CD14-positive monocyte (primary cell): ENCODE data around the gene KIF26A. TPM values are rescaled to one million over a fixed set of nuclear protein-coding genes. Genes with fewer than 3 reads are reported as not detected.

ENCODE experiments used
- DNase-seq, 3 donors: peaks; one replicate each; pipeline ENCODE4 v3.0.0-alpha.2; 2011 to 2022
- H2AFZ ChIP-seq: 2 replicates; pipeline ENCODE4 v1.6.0; 2012; ENCODE audit warnings: mild to moderate bottlenecking, low read depth, low read length, inconsistent platforms; ENCODE audit not compliant: insufficient read depth, poor library complexity, severe bottlenecking
- H3K27ac ChIP-seq, 2 donors: 1 replicate in 1 of 2; 2 replicates in 1 of 2; pipeline ENCODE4 v1.5.1; 2012 to 2013; ENCODE audit warnings: low read length in 2 of 2, control low read depth in 1 of 2, inconsistent platforms in 1 of 2, low read depth in 1 of 2, mild to moderate bottlenecking in 1 of 2
- H3K27me3 ChIP-seq, 2 donors: one replicate each; pipeline versions ENCODE4 v1.6.0 to v1.6.1; 2011 to 2013; ENCODE audit warnings: low read length in 2 of 2; ENCODE audit not compliant: control insufficient read depth in 2 of 2, insufficient read depth in 2 of 2
- H3K36me3 ChIP-seq, 2 donors: replicated peaks in 1 of 2; 1 replicate in 1 of 2; 2 replicates in 1 of 2; pipeline versions ENCODE4 v1.5.1 to v1.6.1; 2012 to 2013; ENCODE audit warnings: low read length in 2 of 2, control low read depth in 1 of 2, inconsistent platforms in 1 of 2, mild to moderate bottlenecking in 1 of 2; ENCODE audit not compliant: insufficient read depth in 2 of 2, control insufficient read depth in 1 of 2
- H3K4me1 ChIP-seq, 2 donors: 1 replicate in 1 of 2; 2 replicates in 1 of 2; pipeline versions ENCODE4 v1.5.1 to v1.6.1; 2012 to 2013; ENCODE audit warnings: low read length in 2 of 2, control low read depth in 1 of 2, inconsistent platforms in 1 of 2, mild to moderate bottlenecking in 1 of 2, moderate library complexity in 1 of 2; ENCODE audit not compliant: insufficient read depth in 2 of 2, control insufficient read depth in 1 of 2
- H3K4me2 ChIP-seq: replicated peaks from 2 replicates; pipeline ENCODE3; 2012; ENCODE audit warnings: low read length, moderate library complexity, mild to moderate bottlenecking; ENCODE audit not compliant: poor library complexity, severe bottlenecking; ENCODE audit errors: extremely low read depth
- H3K4me3 ChIP-seq, 3 experiments: fragments of 200-600 bp in 1 of 3; sonication (generic) in 1 of 3; replicated peaks in 1 of 3; 1 replicate in 2 of 3; 2 replicates in 1 of 3; pipeline ENCODE4 v1.5.1; 2011 to 2013; ENCODE audit warnings: low read length in 3 of 3, mild to moderate bottlenecking in 3 of 3, control low read depth in 2 of 3, low read depth in 2 of 3, inconsistent platforms in 1 of 3, moderate library complexity in 1 of 3
- H3K79me2 ChIP-seq: 2 replicates; pipeline ENCODE4 v1.6.0; 2012; ENCODE audit warnings: mild to moderate bottlenecking, control low read depth, inconsistent platforms, low read length, moderate library complexity; ENCODE audit not compliant: insufficient read depth
- H3K9ac ChIP-seq: 2 replicates; pipeline ENCODE4 v1.6.0; 2017; ENCODE audit warnings: low read length, mild to moderate bottlenecking; ENCODE audit not compliant: insufficient read depth, poor library complexity, severe bottlenecking
- H3K9me3 ChIP-seq, 2 donors: replicated peaks in 1 of 2; 1 replicate in 1 of 2; 2 replicates in 1 of 2; pipeline versions ENCODE4 v1.5.1 to v1.6.1; 2012 to 2013; ENCODE audit warnings: low read length in 2 of 2, control low read depth in 1 of 2; ENCODE audit not compliant: control insufficient read depth in 1 of 2, insufficient read depth in 1 of 2
- H4K20me1 ChIP-seq: 2 replicates; pipeline ENCODE4 v1.6.0; 2012; ENCODE audit warnings: mild to moderate bottlenecking, low read length, control low read depth, moderate library complexity; ENCODE audit not compliant: insufficient read depth
- H3K27ac Mint-ChIP-seq, 7 donors: one replicate each; pipeline ENCODE4 v1.8.0; 2020; ENCODE audit warnings: mild to moderate bottlenecking in 7 of 7, mixed read lengths in 7 of 7, moderate library complexity in 6 of 7, inconsistent platforms in 2 of 7
- H3K27me3 Mint-ChIP-seq, 3 donors: one replicate each; pipeline ENCODE4 v1.8.0; 2021 to 2022; ENCODE audit warnings: low read depth in 3 of 3, mild to moderate bottlenecking in 3 of 3, mixed read lengths in 3 of 3, moderate library complexity in 3 of 3, inconsistent platforms in 1 of 3
- H3K36me3 Mint-ChIP-seq, 2 donors: one replicate each; pipeline ENCODE4 v1.8.0; 2020; ENCODE audit warnings: mixed read lengths in 2 of 2, inconsistent platforms in 1 of 2, mild to moderate bottlenecking in 1 of 2
- H3K4me1 Mint-ChIP-seq: one replicate; pipeline ENCODE4 v1.8.0; 2020; ENCODE audit warnings: mild to moderate bottlenecking, mixed read lengths
- H3K4me3 Mint-ChIP-seq, 2 donors: one replicate each; pipeline ENCODE4 v1.8.0; 2020; ENCODE audit warnings: mild to moderate bottlenecking in 2 of 2, mixed read lengths in 2 of 2, moderate library complexity in 1 of 2
- H3K9me3 Mint-ChIP-seq, 7 donors: one replicate each; pipeline ENCODE4 v1.8.0; 2020 to 2022; ENCODE audit warnings: mixed read lengths in 7 of 7, mild to moderate bottlenecking in 6 of 7, moderate library complexity in 6 of 7, inconsistent platforms in 2 of 7
- CTCF ChIP-seq: fragments of 200-600 bp; IDR thresholded peaks from one replicate; pipeline ENCODE4 v1.8.0; 2022; ENCODE audit warnings: antibody characterized with exemption, mild to moderate bottlenecking
- WGBS: methylation state at CpG from one replicate; pipeline ENCODE4 v1.1.5; 2013; ENCODE audit warnings: missing lambda C conversion rate; ENCODE audit not compliant: insufficient coverage; 5-methylcytosine and 5-hydroxymethylcytosine counted together
- intact Hi-C, 2 donors: fragments of 100-400 bp; cut with micrococcal nuclease; formaldehyde crosslinking; loops; one replicate each; pipeline versions ENCODE4 v1.15.0 to v1.15.1; 2023
- polyA plus RNA-seq, 3 donors: library from polyadenylated mRNA; depleted of rRNA in 1 of 3; unstranded in 2 of 3; stranded (reverse) in 1 of 3; fragments of 300-500 nt in 2 of 3; fragments of >200 nt in 1 of 3; fragmentation: Illumina TruSeq in 2 of 3; gene quantifications; 1 replicate in 2 of 3; 2 replicates in 1 of 3; pipeline ENCODE4 v1.2.3, GENCODE V29; 2012 to 2021

Gene KIF26A
- polyA plus RNA-seq, 3 donors = not detected

- H3K27ac Mint-ChIP-seq = no peak overlapping the region
- H3K9me3 Mint-ChIP-seq = peaks cover 0 to 4% (median 0%) of the 10 kb centered on the region in 7 donors
- Histone ChIP-seq H3K4me3 (no peak overlapping the region), H3K36me3 (no peaks in the 10 kb centered on the region), H2AFZ (no peak overlapping the region), H3K9me3 (peaks cover 0 to 10% of the 10 kb centered on the region in 2 donors), H3K9ac (no peak overlapping the region), H3K27me3 (peaks cover 7 to 23% of the 10 kb centered on the region in 2 donors), H4K20me1 (no peaks in the 10 kb centered on the region), H3K27ac (no peak overlapping the region), H3K4me2 (no peak overlapping the region), H3K4me1 (peaks cover 6 to 11% of the 10 kb centered on the region in 2 donors), H3K79me2 (no peaks in the 10 kb centered on the region)
- 94% methylated on average over 2 of the region's 11 CpGs for WGBS
- H3K27me3 Mint-ChIP-seq = peaks cover 26 to 39% (median 33%) of the 10 kb centered on the region in 3 donors
- H3K4me1 Mint-ChIP-seq = peaks cover 2% of the 10 kb centered on the region
- no peaks in the 10 kb centered on the region for H3K36me3 Mint-ChIP-seq
- no peak for TF ChIP-seq CTCF
- no peak overlapping the region for H3K4me3 Mint-ChIP-seq
- DNase-seq = no peak
- intact Hi-C loops = no loop called here
Observed at GRCh38 chr14:104142136-104142945, 4.0 kb downstream of the KIF26A start.

GRCh38 chr14:104142946-104143470 is 4.6 kb downstream of the KIF26A start:
- H3K4me1 Mint-ChIP-seq = no peaks in the 10 kb centered on the region
- no peak overlapping the region for H3K27ac ChIP-seq
- no peaks in the 10 kb centered on the region for H3K36me3 Mint-ChIP-seq
- no peak overlapping the region for H2AFZ ChIP-seq
- H3K4me3 Mint-ChIP-seq = no peak overlapping the region
- WGBS = 95% methylated on average over 15 of the region's 16 CpGs
- peaks cover 0 to 10% of the 10 kb centered on the region in 2 donors for H3K9me3 ChIP-seq
- H3K4me3 ChIP-seq = no peak overlapping the region
- TF ChIP-seq CTCF = no peak
- no peaks in the 10 kb centered on the region for H4K20me1 ChIP-seq
- H3K9ac ChIP-seq = no peak overlapping the region
- no peaks in the 10 kb centered on the region for H3K79me2 ChIP-seq
- peaks cover 0 to 4% (median 0%) of the 10 kb centered on the region in 7 donors for H3K9me3 Mint-ChIP-seq
- H3K4me1 ChIP-seq = peaks cover 2 to 4% of the 10 kb centered on the region in 2 donors
- no peak for DNase-seq
- H3K27me3 Mint-ChIP-seq = peaks cover 27 to 33% (median 28%) of the 10 kb centered on the region in 3 donors
- H3K36me3 ChIP-seq = no peaks in the 10 kb centered on the region
- H3K27ac Mint-ChIP-seq = no peak overlapping the region
- H3K4me2 ChIP-seq = no peak overlapping the region
- intact Hi-C loops = no loop called here
- H3K27me3 ChIP-seq = peaks cover 7 to 17% of the 10 kb centered on the region in 2 donors
